Cardiac muscle cell (in vitro differentiated cells and primary cell): Measurements from ENCODE around the gene DLGAP1. TPM values are rescaled to one million over a fixed set of nuclear protein-coding genes. Genes with fewer than 3 reads are reported as not detected.
A peak's percentile ranks its signal among the peaks of the same experiment; 100 is the strongest.
"Not testable (repeated sequence)": the region's sequence is repeated elsewhere in the genome, so short reads cannot be mapped to it uniquely, and the experiment has no call there.

Experiments
- DNase-seq, 2 donors: peaks; one replicate each; pipeline versions ENCODE4 v3.0.0 to v3.0.0-alpha.2; 2010 to 2017; ENCODE audit warnings: low read depth in 1 of 2, low spot score in 1 of 2
- H3K27ac ChIP-seq: fragments of 200-600 bp; sonication (generic); 2 replicates; pipeline ENCODE4 v1.5.1; 2016
- H3K27me3 ChIP-seq: fragments of 200-600 bp; sonication (generic); 2 replicates; pipeline ENCODE4 v1.6.0; 2016; ENCODE audit warnings: control low read depth
- H3K36me3 ChIP-seq: fragments of 200-600 bp; sonication (generic); 2 replicates; pipeline ENCODE4 v1.5.1; 2016; ENCODE audit warnings: control low read depth
- H3K4me1 ChIP-seq: fragments of 200-600 bp; sonication (generic); 2 replicates; pipeline ENCODE4 v1.8.1; 2017; ENCODE audit warnings: low read depth, mild to moderate bottlenecking, mixed run types
- H3K4me3 ChIP-seq: fragments of 200-600 bp; sonication (generic); 2 replicates; pipeline ENCODE4 v1.5.1; 2016; ENCODE audit warnings: mild to moderate bottlenecking
- H3K9me3 ChIP-seq: fragments of 200-600 bp; sonication (generic); 2 replicates; pipeline ENCODE4 v1.5.1; 2017; ENCODE audit warnings: low read depth, mild to moderate bottlenecking, control low read depth
- polyA plus RNA-seq: library from polyadenylated mRNA; unstranded; fragments of >200 nt; fragmentation: Nextera tagmentation; extraction: Ambion mirVana; gene quantifications from 2 replicates; pipeline ENCODE4 v1.2.1, GENCODE V29; 2016
- total RNA-seq: library from RNA; depleted of rRNA; stranded (reverse); fragments of >200 nt; gene quantifications from 2 replicates; pipeline ENCODE4 v1.2.3, GENCODE V29; 2016
- TF ChIP-seq, protein P1 (sequence below): IDR thresholded peaks from 2 replicates; pipeline ENCODE4 v1.5.1; 2012; ENCODE audit warnings: low read depth, mild to moderate bottlenecking, low read length

The DLGAP1 gene
- total and polyA plus RNA-seq, 2 experiments from 2014 or later = 2.5 to 7.9 TPM

DNA sequence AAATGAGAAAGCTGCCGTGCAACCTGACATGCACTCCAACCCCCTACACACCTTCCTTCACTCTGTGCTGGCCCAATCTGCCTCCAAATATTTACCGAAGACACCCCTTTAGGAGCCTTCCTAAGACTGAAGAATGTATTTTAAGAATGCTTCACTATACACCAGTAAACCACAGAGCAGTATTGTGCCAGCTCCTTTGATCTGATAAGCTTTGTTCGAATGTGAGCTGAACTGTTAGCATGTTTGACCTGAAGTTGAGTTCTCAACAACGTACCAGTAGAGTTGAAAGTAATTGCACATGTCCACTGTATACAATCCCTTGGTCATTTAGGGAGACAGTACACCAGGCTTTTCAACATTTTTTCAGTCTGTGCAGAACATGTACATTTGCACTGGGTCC, 745.9 kb downstream of the DLGAP1 start:
- TF ChIP-seq, protein P1, sequence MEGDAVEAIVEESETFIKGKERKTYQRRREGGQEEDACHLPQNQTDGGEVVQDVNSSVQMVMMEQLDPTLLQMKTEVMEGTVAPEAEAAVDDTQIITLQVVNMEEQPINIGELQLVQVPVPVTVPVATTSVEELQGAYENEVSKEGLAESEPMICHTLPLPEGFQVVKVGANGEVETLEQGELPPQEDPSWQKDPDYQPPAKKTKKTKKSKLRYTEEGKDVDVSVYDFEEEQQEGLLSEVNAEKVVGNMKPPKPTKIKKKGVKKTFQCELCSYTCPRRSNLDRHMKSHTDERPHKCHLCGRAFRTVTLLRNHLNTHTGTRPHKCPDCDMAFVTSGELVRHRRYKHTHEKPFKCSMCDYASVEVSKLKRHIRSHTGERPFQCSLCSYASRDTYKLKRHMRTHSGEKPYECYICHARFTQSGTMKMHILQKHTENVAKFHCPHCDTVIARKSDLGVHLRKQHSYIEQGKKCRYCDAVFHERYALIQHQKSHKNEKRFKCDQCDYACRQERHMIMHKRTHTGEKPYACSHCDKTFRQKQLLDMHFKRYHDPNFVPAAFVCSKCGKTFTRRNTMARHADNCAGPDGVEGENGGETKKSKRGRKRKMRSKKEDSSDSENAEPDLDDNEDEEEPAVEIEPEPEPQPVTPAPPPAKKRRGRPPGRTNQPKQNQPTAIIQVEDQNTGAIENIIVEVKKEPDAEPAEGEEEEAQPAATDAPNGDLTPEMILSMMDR = no peak
- no peak overlapping the region for H3K4me3 ChIP-seq
- H3K27ac ChIP-seq = no peak overlapping the region
- no peaks in the 10 kb centered on the region for H3K4me1 ChIP-seq
- no peak for DNase-seq
- no peaks in the 10 kb centered on the region for H3K9me3 ChIP-seq
- H3K27me3 ChIP-seq = no peaks in the 10 kb centered on the region
- H3K36me3 ChIP-seq = no peaks in the 10 kb centered on the region

DNA sequence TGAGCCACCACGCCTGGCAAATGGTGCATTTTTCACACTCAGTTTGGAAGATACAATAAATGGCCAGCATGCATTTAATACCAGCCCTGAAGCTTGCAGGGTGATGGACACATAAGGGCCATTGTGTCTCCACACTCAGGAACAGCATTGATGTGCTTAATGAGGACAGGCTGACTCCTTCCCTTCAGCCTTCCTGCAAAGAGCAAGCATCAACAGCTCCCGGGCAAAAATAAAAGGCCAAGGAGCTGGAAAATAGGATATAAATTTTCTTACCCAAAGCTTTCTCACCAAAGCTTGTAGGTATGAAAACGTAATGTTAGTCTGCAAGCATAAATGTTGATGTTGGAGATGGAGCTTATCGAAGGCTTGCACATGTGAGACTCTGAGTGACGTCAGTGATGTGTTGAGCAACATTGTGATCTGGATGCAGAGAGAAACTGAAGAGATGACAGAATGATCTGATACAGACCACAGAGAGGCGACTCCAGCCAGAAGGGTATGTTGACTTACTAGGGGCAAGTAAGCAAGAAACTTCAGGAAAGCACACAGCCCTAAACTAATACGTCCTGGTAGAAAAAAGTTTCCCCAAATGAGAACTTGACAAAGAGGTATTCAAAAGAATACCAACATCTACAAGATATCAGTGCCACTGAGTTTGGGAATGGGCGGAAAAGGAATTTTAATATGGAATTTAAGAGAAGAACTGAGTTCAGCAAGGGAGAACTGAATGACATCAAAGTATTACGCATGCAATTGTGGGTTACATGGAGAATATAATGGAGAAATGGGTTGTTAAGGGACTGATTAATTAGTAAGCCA, 748.6 kb downstream of the DLGAP1 start:
- Histone ChIP-seq H3K36me3 (no peaks in the 10 kb centered on the region), H3K27ac (no peak overlapping the region), H3K4me1 (peaks cover 7% of the 10 kb centered on the region), H3K4me3 (no peak overlapping the region), H3K27me3 (no peaks in the 10 kb centered on the region), H3K9me3 (no peaks in the 10 kb centered on the region)
- TF ChIP-seq, protein P1 = no peak
- peak in 1 of 2 donors; percentile 89 for DNase-seq

DNA sequence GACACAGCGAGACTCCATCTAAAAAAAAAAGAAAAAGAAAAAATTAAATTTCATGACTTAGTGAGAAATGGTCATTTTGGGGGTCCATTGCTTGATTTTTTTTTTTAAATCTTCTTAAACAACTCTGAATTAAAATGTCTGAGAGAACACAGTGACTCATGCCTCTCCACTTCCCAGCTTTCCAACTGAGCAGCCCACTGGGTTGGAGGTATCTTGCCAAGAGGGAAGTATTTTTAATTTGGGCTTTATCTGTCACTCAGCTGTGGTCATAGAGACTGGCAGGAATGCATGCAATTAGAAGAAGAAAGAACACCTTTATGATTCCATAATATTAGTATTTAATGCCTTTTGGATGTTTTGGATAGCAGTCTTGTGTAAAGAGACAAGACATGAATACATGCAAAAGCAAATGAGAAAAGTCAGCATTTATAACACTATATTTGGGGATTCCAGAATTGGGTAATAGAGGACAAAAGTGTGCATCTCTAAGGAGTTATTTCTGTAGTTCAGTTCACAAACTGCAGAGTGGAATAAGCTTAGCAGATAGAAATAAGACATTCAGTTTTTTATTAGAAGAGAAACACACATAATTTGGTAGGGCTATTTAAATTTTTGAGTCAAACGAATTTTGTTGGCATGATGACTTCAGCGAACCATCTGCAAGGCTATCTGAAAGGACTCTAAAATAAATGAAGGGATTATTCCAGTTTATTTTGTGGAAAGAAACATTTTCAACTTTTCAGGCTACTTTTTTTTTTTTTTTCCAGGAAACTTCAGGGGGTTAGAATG, 750.4 kb downstream of the DLGAP1 start:
- TF ChIP-seq, protein P1 = no peak
- Histone ChIP-seq H3K27ac (no peak overlapping the region), H3K36me3 (no peaks in the 10 kb centered on the region), H3K4me3 (no peak overlapping the region), H3K27me3 (no peaks in the 10 kb centered on the region), H3K4me1 (peaks cover 7% of the 10 kb centered on the region), H3K9me3 (no peaks in the 10 kb centered on the region)
- peak in 1 of 2 donors; percentile 38 for DNase-seq

DNA sequence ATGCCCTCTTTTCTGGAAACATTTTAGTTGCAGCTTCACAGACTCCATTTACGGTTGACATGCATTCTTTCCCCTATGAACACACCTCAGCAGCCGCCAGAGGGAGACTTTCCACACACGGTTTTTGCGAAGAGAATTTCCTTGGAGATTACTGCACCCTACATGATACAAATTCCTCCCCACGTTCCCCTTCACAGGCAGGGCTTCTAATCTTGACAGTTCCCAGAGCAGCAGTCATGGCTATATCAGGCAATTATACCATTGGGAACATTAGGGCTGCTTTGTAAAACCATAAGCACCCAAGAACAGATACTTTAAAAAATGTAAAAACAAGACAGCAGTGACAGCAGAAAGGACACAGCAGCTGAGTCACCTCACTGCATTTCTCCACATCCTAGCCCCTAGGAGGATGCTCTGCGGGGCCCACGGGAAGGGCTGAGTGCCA, 751.4 kb downstream of the DLGAP1 start:
- H3K4me3 ChIP-seq = no peak overlapping the region
- DNase-seq = peak; percentile 84 to 95
- TF ChIP-seq, protein P1 = peak; percentile 89
- H3K9me3 ChIP-seq = no peaks in the 10 kb centered on the region
- peaks cover 7% of the 10 kb centered on the region for H3K4me1 ChIP-seq
- H3K36me3 ChIP-seq = no peaks in the 10 kb centered on the region
- H3K27ac ChIP-seq = peak overlapping the region; percentile 20
- H3K27me3 ChIP-seq = no peaks in the 10 kb centered on the region

DNA sequence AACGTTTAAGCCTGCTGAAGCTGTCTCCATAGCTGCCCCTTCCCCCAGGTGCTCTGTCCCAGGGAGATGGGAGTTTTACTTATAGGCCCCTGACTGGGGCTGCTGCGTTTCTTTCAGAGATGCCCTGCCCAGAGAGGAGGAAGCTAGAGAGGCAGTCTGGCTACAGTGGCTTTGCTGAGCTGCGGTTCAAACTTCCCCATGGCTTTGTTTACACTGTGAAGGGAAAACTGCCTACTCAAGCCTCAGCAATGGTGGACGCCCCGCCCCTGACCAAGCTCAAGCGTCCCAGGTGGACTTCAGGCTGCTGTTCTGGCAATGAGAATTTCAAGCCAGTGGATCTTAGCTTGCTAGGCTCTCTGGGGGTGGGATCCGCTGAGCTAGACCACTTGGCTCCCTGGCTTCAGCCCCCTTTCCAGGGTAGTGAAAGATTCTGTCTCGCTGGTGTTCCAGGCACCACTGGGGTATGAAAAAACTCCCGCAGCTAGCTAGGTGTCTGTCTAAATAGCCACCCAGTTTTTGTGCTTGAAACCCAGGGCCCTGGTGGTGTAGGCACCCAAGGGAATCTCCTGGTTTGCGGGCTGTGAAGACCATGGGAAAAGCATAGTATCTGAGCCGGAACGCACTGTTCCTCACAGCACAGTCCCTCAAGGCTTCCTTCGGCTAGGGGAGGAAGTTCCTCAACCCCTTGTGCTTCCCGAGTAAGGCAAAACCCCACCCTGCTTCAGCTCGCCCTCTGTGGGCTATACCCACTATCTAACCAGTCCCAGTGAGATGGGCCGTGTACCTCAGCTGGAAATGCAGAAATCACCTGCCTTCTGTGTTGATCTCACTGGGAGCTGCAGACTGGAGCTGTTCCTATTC, 755.2 kb downstream of the DLGAP1 start:
- not testable (repeated sequence) for H3K4me1 ChIP-seq, H3K27ac ChIP-seq, H3K9me3 ChIP-seq, H3K36me3 ChIP-seq, DNase-seq, H3K27me3 ChIP-seq, H3K4me3 ChIP-seq

DNA sequence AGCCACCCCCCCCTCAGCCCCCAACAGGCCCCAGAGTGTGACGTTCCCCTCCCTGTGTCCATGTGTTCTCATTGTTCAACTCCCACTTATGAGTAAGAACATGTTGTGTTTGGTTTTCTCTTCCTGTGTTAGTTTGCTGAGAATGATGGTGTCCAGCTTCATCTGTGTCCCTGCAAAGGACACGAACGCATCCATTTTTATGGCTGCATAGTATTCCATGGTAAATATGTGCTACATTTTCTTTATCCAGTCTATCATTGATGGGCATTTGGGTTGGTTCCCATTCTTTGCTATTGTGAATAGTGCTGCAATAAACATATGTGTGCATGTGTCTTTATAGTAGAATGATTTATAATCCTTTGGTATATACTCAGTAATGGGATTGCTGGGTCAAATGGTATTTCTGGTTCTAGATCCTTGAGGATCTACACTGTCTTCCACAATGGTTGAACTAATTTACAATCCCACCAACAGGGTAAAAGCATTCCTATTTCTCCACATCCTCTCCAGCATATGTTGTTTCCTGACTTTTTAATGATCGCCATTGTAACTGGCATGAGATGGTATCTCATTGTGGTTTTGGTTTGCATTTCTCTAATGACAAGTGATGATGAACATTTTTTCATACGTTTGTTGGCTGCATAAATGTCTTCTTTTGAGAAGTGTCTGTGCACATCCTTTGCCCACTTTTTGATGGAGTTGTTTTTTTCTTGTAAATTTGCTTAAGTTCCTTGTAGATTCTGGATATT, 760.9 kb downstream of the DLGAP1 start:
- not testable (repeated sequence) for H3K4me3 ChIP-seq, H3K9me3 ChIP-seq, H3K4me1 ChIP-seq, H3K27ac ChIP-seq, H3K36me3 ChIP-seq, DNase-seq, H3K27me3 ChIP-seq
